GM21576 (cell line): ENCODE measurements around the gene FAM83G.

Experiments
- ATAC-seq: cut with Tn5 transposase; IDR thresholded peaks from one replicate; pipeline ENCODE4 v1.9.1; 2021; ENCODE audit warnings: mild to moderate bottlenecking, moderate library complexity; ENCODE audit not compliant: unreplicated experiment

FAM83G gene

DNA sequence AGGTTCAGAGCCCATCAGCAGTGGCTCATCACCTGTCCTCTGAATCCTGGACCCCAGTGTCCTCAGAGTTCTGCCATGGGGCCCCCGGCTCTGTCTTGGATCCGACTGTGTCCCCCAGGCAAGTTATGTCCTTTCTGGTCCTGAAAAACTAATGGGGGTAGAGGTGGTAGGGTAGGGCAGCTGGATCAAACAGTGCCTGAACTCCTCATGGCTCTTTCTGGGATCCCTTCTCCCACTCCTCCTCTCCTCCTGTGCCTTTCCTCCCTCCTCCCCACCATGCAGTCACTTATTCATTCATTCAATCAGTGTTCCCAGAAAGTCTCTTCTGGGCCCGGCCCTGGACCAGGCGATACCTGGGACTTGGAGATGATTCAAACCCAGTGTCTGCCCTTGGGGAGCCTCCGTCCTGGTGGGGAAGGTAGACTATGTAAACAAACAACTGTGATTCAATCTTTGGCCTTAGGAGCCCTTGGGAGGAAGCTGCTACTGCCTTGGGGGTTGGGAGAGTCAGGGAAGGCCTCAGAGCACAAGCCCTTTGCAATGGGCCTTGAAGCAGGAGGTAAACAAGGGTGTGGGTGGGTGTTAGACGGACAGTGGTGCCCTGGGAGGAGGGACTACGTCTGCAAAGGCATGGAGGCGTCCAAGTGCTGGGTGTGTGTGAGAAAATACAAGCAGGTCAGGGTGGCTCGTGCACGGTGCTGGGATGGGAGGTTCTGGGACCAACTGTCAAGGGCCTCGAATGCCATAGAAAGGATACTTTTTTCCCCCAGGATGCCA lies 6.4 kb upstream of the FAM83G start:
- no peak for ATAC-seq

DNA sequence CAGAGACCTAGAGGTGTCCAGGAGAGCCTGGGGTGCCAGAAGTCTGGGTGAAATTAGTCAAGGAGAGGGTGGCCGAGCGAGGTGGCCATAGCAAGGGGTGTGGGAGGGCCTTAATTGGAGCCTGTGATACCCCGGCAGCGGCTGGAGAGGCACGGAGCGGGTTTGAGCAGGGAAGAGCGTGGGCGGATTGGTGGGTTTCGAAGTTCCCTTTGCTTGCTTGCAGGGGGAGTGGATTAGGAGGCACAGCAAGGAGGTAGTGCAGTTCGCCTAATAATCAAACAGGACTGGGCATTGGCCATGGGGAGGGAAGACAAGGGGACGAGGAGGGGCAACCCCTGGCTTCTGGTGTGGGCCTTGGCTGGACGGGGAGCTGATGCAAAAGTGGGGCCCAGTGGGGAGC lies 5.4 kb upstream of the FAM83G start:
- no peak for ATAC-seq

DNA sequence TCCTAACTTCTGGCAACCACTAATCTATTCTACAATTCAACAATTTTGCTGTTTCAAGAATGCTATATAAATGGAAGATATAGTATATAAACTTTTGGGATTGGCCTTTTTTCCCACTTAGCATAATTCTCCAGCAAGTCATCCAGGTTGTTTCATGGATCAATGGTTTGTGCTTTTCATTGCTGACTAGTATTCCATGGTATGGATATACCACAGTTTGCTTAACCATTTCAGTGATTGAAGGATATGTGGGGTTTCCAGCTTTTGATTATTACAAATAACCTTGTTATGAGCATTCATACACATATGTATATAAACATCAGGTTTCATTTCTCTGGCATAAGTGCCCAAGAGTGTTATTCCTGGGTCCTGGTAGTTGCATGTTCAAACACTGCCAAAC lies 2.1 kb upstream of the FAM83G start:
- no peak for ATAC-seq

DNA sequence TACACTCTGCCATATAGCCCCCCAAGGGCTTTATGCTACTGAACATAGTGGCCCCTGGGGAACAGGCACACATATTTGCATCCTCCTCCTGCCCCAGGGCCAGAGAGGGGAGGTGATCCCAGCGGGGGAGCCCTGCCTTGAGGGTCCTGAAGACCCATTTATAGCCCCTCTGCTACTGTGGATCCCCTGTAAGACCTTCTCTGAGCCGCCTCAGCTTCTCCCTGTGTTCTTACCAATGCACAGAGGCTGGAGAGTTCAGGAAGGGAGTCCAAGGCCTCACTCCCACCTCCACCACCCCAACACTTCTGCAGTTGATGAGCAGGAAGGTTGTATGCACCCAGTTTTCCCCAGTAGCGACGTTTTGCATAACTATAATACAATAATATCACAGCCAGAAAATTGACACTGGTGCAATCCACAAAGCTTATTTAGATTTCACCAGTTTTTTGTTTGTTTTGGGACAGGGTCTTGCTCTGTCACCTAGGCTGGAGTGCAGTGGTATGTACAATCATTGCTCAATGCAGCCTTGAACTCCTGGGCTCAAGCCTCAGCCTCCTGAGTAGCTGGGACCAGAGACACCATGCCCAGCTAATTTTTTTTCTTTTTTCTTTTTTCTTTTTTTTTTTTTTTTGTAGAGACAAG lies 1.3 kb upstream of the FAM83G start:
- ATAC-seq, result no peak

DNA sequence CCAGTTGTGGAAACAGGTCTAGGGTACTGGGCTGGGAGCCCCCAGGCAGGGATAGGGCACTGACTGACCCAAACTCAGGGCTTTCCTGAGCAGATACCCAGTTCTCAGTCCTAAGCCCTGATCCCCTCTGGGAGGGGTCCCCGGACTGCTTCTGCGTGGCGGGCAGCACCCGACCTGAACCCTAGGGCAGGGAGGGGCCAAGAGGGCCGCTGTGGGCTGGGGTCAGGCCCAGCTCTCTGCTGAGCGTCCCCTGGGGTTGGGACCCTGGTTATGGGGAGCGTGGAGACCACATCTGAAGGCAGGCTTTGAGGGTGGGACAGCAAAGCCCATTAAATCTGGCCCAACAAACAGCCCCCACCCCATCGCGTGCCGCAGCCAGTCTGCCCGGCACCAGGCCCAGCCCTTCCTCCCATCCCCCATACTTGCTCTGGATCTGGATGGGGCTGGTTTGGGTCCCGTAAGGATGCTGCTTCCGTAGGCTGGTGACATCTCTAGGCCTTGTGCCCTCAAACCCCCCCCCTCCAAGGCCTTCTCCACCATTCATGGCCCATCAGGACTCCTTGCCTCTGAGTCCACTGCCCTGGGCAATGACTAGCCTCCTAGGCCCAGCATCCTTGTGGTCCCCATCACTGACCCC lies 691 bp upstream of the FAM83G start:
- no peak for ATAC-seq

DNA sequence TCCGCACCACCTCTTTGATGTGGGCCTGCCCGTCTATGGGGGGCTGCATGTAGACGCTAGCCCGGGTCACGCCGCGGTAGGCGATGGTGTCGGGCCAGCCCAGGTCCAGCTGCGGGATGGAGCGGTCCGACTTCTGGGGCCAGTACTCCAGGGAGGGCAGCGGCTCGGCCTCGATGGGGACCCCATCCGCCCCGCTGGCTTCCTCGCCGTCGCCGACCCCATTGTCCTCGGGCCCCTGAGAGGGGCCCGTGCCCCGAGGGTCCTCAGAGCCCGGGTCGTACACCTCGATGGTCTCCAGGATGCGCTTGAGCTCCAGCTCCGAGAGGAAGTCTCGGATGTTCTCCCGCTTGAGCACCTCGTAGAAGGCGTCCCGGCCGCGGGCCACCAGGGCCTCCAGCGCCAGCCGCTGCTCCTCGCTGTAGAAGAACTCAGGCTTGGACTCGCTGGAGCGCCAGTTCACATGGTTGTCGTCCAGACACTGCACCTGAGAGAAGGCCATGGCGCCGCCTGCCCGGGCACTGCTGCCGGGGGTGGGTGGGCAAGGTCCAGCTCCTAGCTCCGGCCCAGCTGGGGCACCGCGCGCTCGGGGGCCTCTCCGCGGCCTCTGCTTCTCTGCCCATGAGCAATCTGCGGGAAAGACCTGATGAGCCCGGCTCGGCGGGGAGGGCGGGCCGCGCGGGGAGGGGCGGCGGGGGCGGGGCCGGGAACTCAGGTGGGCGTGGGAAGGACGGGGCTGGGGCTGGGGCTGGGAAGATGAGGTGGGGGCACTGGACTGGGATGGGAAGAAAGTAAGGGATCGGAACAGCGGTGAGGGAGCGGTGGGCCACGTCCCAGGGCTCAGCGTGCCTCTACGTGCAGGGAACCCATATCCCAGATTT lies 782 bp downstream of the FAM83G start:
- no peak for ATAC-seq

DNA sequence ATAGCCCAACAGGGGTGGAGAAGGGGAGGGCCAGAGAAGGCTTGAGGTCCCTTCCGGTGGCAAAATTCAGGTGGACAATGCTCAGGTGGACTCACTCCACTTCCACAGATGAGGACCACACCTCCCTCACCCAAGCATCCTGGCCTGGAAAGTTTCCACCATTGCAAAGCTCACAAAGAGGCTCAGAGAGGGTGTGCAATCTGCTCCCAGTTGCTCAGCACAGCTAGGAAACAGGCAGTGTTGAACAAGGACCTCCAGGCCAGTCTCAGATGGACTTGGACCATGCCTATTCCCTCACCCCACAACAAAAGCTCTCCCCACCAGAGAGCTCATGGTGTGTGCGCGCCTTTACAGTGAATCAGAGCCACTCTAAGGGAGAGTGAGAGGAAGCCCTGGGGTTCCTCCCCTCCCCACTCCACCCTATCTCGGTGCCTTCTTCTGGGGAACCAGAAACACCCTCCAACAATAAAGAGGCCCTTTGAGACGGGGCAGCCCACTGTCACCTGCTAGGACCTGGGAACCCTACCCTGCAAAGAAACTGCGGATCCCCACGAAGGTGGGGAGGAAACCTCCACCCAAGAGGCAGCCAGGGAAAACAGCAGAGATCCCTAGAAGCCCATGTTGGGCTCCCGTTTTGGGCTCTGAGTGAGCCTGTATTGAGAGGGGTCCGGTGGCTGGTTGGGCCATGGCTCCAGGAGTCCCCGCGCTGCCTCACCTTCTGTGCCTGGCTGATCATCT lies 1.6 kb downstream of the FAM83G start:
- no peak for ATAC-seq

DNA sequence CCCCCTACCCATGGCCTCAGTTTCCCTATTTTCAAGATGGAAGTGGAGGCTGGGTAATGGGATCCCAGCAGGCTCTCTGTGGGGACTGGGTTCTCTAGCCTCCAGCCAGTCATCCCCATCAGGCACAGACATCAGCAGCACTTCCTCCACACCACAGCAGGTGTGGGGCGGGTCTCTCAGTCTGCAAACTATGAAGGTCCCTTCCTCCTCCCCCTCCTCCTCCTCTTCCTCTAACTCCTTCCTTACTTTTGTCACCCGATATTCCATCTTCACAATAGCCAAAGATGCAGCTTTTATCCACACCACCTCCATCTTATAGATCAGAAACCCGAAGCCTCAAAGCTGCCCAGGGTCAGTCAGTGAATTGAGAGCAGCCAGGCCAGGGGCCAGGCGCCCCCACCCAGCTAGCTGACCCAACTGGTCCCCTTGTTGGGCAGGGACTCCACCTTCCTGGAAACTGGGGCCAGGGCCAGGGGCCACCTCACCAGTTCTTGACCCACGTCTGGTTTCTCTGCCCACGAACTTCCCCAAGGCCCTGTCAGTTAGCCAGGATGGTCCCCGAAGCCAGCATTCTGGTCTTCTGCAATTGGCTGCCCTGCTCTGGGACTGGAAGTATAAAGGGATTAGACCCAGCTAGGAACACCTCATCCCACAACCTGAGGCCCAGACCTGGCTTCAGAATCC lies 2.5 kb downstream of the FAM83G start:
- ATAC-seq, result no peak

DNA sequence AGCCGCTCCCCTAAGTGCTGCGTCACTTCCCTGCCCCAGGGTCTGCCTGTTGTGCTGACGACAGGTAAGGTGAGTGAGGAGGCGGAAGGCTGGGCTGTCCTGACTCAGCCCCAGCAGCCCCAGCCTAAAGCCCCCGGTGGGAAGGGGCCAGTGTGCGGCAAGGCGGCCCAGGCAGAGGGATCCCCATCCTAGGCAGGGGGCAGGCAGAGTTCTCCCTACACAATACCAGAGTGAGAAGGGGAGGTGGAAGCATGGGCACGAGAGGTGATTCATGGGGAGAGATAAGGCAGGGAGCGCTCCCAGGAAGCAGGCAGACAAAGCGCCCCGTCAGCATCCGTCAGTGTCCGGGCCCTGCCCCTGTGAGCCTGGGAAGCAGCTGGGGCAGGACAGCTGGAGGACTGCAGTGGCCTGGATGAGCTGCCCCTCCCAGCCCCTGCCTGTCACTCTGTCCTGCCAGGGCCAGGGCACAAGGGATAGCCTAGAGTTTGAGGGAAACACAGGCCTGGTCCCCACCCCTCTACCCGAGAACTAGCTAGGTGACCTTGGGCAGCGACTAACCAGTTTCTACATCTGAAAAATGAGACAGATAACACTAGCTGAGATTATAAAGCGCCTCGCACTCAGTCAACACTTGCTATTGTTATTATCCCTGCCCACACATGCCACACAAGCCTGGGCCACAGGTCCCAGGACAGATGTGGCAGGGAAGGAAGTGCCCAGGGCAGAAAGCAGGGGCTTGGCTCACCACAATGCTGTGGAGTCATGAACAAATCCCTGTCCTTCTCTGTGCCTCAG lies 3.8 kb downstream of the FAM83G start:
- no peak for ATAC-seq

DNA sequence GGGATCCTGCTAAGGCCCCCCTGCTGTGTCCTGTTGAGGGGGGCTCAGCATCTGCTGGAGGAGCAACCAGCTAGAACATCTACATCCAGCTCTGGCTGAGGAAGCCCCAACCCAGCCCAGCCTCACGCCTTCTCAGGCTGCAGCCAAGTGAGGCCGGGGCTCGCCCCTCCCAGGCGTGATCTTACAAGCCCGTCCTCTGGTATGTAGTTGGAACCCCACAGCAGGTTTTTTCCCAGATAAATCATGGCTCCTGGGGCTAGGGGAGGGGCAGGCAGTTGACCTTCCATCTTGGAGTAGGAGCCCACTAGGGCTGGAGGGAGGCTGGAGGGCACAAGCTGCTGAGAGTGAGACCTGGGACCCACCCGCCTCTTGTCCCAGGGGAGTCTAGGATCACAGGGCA lies 4.7 kb downstream of the FAM83G start:
- ATAC-seq, result no peak

DNA sequence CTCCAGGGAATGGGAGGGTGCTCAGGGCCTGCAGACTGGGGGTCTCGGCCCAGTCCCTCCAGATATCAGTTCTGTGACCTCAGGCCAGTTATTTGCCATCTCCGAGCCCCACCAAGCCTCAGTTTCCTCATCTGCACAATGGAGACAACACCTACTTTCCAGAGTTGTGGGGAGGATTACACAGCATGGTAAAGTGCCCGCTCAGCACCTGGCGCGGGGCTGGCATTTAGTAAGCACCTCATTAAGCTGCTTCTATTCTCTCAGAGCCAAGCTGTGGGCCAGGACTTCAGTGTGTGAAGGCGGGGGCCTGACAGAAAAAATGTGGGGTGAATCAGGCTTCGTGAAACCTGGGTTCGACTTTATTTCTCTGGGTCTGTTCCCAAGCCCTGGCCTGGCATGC lies 5.2 kb downstream of the FAM83G start:
- no peak for ATAC-seq

DNA sequence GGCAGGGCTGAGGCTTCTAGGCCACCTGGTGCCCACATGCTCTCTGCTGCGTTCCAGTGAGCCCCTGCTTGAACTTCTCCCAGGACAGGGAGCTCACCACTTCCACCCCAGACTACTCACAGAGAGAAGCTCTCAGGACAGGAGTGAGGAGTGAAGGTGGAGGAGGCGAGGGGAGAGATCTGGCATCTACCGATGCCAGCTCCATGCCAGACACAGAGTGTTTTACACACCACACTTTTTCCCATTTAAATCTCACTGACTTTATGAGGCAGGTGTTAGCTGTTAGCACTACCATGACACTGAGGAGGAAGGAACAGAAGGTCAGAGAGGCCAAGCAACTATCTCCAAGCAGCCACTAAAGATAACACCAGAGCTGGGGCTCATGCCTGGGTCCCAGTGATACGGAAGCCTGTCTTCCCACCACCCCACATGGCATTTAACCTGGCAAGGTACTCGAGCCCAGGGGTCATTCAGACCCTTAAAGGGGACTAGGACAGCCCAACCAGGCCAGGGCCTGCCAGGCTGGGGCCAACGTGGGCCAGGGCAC lies 6.8 kb downstream of the FAM83G start:
- no peak for ATAC-seq

DNA sequence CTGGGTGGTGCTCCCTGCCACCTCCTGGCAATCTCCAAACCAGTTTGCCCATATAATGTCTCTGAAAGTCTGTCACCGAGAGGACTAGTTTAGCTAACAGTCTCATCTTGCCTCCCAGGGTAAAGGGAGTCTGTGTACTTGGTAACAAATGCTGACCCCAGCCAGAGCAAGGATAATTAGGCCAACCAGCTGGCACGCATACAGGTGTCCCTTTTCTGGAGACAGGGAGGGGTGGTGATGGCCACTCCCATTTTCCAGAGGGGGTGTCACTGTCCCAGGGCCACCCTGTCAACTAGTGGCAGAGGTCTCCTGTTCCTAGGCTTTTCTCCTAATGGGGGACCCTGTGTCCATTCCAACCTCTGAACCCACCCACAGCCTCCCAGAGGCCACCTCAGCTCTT lies 8.1 kb downstream of the FAM83G start:
- ATAC-seq, result no peak

DNA sequence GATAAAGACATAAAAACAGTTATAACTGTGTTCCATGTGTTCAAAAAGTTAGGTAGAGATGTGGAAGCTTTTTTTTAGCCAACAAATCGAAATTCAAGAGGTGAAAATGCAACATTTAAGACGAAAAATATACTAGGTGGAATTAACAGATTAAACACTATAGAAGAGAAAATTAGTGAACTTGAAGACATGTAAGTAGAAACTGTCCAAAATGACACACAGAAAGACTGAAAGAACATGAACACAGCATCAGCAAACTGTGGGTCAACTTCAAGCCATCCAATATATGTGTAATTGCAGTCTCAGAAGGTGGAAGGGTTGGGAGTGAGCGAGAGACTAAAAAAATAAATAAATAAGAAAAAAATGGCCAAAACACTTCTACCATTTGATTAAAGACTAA lies 9.3 kb downstream of the FAM83G start:
- no peak for ATAC-seq

DNA sequence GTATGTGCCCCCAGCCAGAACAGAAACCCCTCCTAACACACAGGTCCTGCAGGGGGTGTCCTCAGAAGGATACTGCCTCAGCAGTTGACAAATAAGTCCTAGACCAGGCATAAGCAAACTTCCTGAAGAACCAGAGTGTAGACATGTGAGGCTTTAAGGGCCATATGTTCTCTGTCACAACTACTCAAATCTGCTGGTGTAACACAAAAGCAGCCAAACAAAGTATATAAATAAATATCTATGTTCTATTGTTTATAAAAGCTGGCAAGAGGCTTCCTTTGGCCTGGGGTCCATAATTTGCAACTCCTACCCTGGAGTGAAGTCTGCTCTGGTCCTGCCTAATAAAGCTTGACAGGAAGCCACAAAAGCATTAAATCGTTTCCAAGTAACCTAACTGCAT lies 9.9 kb downstream of the FAM83G start:
- no peak for ATAC-seq

DNA sequence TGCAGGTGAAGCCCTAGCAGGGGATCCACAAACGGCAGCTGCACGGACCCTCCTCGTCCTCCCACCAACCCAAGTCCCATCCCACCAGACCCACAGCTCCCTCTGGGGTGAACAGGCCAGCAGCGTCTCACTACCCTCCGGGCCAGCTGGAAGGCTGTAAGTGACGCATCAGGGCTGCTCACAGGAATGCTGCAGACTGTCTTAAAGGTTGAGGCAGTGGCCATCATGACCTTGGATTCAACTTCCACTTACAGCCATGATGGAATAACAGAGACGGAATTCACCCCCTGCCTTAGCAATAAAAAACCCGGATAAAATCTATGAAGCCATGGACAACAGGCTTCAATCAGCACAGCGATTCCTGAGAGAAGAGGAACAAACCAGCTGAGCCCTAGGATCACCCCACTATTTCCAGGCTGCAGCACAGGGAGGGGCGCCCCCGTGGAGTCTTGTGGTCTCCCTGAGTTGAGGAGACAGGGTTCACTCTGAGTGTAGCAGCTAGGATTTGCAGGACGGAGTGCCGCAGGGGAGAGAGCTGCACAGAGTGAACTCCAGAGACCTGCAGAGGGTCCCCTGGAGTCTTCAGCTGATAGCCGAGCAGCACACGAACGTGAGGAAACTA lies 10.5 kb downstream of the FAM83G start:
- no peak for ATAC-seq

DNA sequence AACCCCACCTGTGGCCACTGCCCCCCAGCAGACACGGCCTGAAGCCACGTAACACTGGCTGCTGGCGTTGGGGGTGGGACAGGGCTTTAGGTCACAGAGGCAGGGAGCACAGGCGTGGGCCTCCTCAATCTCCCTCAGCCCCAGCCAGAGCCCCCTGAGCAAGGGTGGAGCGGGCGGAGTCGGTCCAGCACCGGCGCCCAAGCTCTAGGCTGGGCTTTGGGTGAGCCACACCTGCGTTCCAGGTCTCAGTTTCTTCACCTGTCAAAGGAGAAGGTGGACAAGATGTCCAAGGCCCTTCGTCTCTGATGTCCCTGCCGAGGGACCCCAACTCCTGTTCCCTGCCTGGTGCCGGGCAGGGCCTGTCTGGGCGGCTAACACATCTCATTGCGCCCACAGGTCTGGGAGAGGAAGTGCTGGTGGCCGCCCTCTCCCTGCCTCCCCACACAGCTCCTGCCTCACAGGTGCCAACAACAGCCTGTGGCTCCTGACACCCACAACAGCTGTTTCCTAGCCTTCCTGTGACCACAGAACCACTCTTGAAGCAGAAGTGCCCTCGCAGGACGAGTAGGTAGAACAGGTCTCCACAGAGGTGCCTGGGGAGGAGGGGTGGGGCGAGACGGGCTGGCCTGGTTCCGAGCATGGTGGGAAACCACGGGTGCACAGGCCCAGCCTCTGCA lies 12.0 kb downstream of the FAM83G start:
- ATAC-seq, result no peak
